ENCODE data around the gene RMDN2. TPM values are rescaled to one million over a fixed set of nuclear protein-coding genes. Genes with fewer than 3 reads are reported as not detected.

Gene RMDN2
- 10 to 100 TPM in 3 of 4 donors, 1 to 10 TPM in 1; 9.6 to 14.4 (median 12.0) TPM for total RNA-seq

DNA sequence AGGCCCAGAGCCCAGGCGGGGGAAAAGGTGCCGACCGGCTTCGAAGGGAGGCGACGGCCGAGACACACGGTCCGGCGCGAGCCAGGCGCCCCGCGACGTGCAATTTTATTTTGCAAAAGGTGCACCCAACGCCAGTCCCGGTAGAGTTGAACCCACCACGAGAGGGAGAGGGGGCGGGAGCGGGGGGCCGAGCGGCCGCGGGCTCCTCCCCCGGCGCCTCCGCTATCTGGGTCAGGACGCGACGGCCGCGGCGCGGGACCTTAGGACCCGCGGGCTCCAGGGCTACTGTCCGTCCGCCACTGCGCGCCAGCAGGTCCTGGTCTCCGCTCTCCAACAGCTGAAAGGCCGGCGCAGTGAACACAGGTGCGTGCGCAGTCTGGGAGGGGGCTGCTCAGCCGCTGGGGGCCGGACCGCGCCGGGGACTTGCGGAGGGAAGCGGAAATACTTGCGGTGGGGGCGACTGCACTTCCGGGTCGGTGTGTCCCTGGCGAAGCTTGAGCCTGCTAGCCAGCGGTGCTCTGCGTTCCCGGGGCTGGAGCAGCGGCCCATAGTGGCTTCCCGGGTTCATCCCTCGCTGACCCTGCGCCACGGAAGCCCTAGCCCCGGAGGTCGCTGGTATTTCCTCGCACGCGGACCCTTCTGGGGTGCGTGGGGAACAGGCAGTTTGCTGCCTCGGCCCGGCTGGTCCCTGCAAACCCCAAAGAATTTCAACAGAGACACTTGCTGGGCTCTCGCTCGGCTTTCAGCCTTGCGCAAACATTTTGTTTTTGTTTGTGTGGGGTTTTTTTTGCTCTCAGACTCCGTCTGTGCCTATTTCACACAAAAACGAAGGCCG is at the start of gene RMDN2:
RMDN2 (plus strand) TSS at position 225 of the 835 bp plus-strand sequence. CDS start 3,991 bp downstream, outside the sequence.
- H3K36me3 ChIP-seq, result peaks cover 0 to under 1% (median 0%) of the 10 kb centered on the region in 3 donors
- WGBS, 2 donors, result 0 to 2% methylated on average over 26 to 70 of the region's 79 CpGs
- TF ChIP-seq, protein P1, sequence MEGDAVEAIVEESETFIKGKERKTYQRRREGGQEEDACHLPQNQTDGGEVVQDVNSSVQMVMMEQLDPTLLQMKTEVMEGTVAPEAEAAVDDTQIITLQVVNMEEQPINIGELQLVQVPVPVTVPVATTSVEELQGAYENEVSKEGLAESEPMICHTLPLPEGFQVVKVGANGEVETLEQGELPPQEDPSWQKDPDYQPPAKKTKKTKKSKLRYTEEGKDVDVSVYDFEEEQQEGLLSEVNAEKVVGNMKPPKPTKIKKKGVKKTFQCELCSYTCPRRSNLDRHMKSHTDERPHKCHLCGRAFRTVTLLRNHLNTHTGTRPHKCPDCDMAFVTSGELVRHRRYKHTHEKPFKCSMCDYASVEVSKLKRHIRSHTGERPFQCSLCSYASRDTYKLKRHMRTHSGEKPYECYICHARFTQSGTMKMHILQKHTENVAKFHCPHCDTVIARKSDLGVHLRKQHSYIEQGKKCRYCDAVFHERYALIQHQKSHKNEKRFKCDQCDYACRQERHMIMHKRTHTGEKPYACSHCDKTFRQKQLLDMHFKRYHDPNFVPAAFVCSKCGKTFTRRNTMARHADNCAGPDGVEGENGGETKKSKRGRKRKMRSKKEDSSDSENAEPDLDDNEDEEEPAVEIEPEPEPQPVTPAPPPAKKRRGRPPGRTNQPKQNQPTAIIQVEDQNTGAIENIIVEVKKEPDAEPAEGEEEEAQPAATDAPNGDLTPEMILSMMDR (IDR thresholded peaks at IDR 0.05), result peak in 2 of 5 experiments; percentile 8 to 23
- peak; percentile 58 to 75 for TF ChIP-seq POLR2A (IDR thresholded peaks at IDR 0.05)
- peak in 1 of 2 donors; percentile 92 for TF ChIP-seq EP300 (IDR thresholded peaks at IDR 0.05)

GRCh38 chr2:37875403-37875906 is 49.6 kb upstream of the RMDN2 start:
- Histone ChIP-seq H3K4me3 (no peak overlapping the region), H3K36me3 (no peaks in the 10 kb centered on the region), H3K27ac (peak overlapping the region in 1 of 4 donors; percentile 56), H3K4me1 (peaks cover 0 to 31% (median 11%) of the 10 kb centered on the region in 4 donors), H3K9me3 (no peaks in the 10 kb centered on the region), H3K27me3 (no peaks in the 10 kb centered on the region)
- TF ChIP-seq EP300 (IDR thresholded peaks at IDR 0.05), result no peak
- TF ChIP-seq, protein P1 (IDR thresholded peaks at IDR 0.05), result no peak
- no peak for TF ChIP-seq POLR2A (IDR thresholded peaks at IDR 0.05)
- WGBS, 2 donors, result 21 to 24% methylated on average over 15 of the region's 15 CpGs
- no peak for DNase-seq (ENCODE audit: low spot score in 2 of 2)

More for the DNA sequence above, at the start of gene RMDN2:
- Histone ChIP-seq H3K27ac (peak within 1 kb of the TSS; percentile 74 to 96 (median 92)), H3K9me3 (no peaks in the 10 kb centered on the region), H3K4me1 (peaks cover 0 to 18% (median 0%) of the 10 kb centered on the region in 4 donors), H3K4me3 (peak within 1 kb of the TSS; percentile 65 to 98 (median 90)), H3K27me3 (no peaks in the 10 kb centered on the region)
- peak; percentile 71 to 75 for DNase-seq (ENCODE audit: low spot score in 2 of 2)

DNA sequence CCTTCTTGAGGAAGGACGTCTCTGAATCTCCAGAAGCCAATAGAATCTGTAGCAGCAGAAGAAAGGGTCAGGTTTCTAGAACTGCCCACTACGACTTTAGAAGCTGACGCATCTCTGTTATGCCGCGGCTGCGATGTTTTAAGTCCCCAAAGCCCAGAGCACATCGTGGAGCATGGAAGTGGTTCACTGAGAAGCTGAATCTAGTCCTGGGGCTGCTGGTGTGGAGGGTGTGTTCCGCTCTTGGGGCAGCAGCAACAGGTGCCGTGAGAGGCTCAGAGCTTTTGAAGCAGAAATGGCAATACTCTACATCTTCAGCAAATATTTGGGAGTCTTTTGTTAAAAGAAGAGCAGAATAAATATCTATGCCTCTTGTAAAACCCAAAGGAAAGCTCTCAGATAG is 48.9 kb upstream of the RMDN2 start:
- WGBS, 2 donors, result 78 to 81% methylated on average over 8 to 9 of the region's 9 CpGs
- TF ChIP-seq EP300 (IDR thresholded peaks at IDR 0.05), result no peak
- TF ChIP-seq, protein P1 (IDR thresholded peaks at IDR 0.05), result no peak
- no peak for TF ChIP-seq POLR2A (IDR thresholded peaks at IDR 0.05)
- Histone ChIP-seq H3K9me3 (no peaks in the 10 kb centered on the region), H3K4me1 (peaks cover 0 to 27% (median 8%) of the 10 kb centered on the region in 4 donors), H3K27me3 (no peaks in the 10 kb centered on the region), H3K4me3 (no peak overlapping the region), H3K27ac (no peak overlapping the region), H3K36me3 (no peaks in the 10 kb centered on the region)
- no peak for DNase-seq (ENCODE audit: low spot score in 2 of 2)

DNA sequence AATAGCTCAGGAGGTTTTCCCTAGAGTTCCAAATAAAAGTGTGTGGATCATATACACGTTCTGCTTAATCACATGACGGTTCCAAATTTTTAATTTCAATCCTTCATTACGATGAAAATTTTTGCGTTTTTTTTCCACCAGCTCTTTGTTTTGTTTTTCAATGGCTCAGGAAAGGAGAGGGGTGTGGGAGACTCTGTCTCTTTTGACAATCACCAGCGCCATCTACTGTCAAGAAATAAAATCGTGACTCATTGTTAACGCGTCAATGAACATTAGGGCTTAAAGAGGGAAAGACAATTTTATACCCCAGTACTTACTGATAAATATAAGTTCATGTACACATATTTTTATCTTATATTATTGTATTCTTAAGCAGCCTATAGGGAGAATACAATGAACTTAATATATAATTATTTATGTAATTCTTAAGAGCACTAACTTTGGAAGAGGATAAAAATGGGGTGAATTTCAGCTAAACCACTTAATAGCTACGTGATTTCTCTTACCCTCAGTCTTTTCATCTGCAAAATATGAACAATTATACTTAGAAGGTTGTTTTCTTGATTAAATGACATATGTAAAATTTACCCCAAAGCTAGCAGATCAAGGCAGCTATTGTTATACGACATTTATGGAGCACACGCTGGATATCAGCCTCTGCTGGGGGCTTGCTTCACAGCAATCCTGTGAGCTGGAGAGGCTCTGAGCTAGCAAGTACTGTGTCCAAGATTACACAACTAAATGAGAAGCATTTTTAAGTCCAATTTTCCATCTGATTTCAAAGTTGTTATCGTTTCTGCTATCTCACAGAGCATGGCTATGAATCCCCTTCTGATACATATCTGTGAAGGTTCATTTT is 47.4 kb upstream of the RMDN2 start:
- no peak overlapping the region for H3K4me3 ChIP-seq
- no peak overlapping the region for H3K27ac ChIP-seq
- no peaks in the 10 kb centered on the region for H3K27me3 ChIP-seq
- 24 to 25% methylated on average over 12 of the region's 12 CpGs for WGBS, 2 donors
- no peaks in the 10 kb centered on the region for H3K36me3 ChIP-seq
- H3K9me3 ChIP-seq, result no peaks in the 10 kb centered on the region
- peaks cover 0 to 17% (median 3%) of the 10 kb centered on the region in 4 donors for H3K4me1 ChIP-seq
- DNase-seq (ENCODE audit: low spot score in 2 of 2), result peak in 1 of 2 donors; percentile 68
- TF ChIP-seq POLR2A (IDR thresholded peaks at IDR 0.05) (no peak), EP300 (IDR thresholded peaks at IDR 0.05) (no peak)
- TF ChIP-seq, protein P1 (IDR thresholded peaks at IDR 0.05), result peak; percentile 60 to 81 (median 62)

All from tibial nerve (tissue), 4 donors.